Right atrium auricular region (tissue), 2 donors: Measurements from ENCODE around the gene MAPK6. TPM values are rescaled to one million over a fixed set of nuclear protein-coding genes. Genes with fewer than 3 reads are reported as not detected.

Source experiments
- DNase-seq: peaks from one replicate; pipeline ENCODE4 v3.0.0-alpha.2; 2019; ENCODE audit warnings: low spot score
- H3K27ac ChIP-seq, 2 donors: fragments of 200-600 bp; sonication (generic); 1 replicate in 1 of 2; 2 replicates in 1 of 2; pipeline ENCODE4 v1.5.1; 2016 to 2019
- H3K27me3 ChIP-seq, 2 donors: fragments of 200-600 bp; sonication (generic); one replicate each; pipeline versions ENCODE4 v1.5.1 to v1.6.0; 2017 to 2019
- H3K36me3 ChIP-seq: fragments of 200-600 bp; sonication (generic); one replicate; pipeline ENCODE4 v1.5.1; 2016
- H3K4me1 ChIP-seq, 2 donors: fragments of 200-600 bp; sonication (generic); one replicate each; pipeline versions ENCODE4 v1.5.1 to v1.6.0; 2017 to 2019
- H3K4me3 ChIP-seq, 2 donors: fragments of 200-600 bp; sonication (generic); 1 replicate in 1 of 2; 2 replicates in 1 of 2; pipeline ENCODE4 v1.5.1; 2017 to 2019; ENCODE audit warnings: mild to moderate bottlenecking in 1 of 2, moderate library complexity in 1 of 2
- H3K9me3 ChIP-seq, 2 donors: fragments of 200-600 bp; sonication (generic); one replicate each; pipeline ENCODE4 v1.5.1; 2019
- CTCF ChIP-seq, 2 donors: fragments of 200-600 bp; sonication (generic); IDR thresholded peaks; one replicate each; pipeline ENCODE4 v1.5.1; 2019; ENCODE audit warnings: antibody characterized with exemption in 2 of 2
- total RNA-seq, 2 donors: library from RNA; depleted of rRNA; stranded (reverse); fragments of >200 nt; gene quantifications; one replicate each; pipeline ENCODE4 v1.1.0, GENCODE V29; 2016

Gene MAPK6
- total RNA-seq, 2 donors from 2014 or later = 11.6 to 13.4 TPM

DNA sequence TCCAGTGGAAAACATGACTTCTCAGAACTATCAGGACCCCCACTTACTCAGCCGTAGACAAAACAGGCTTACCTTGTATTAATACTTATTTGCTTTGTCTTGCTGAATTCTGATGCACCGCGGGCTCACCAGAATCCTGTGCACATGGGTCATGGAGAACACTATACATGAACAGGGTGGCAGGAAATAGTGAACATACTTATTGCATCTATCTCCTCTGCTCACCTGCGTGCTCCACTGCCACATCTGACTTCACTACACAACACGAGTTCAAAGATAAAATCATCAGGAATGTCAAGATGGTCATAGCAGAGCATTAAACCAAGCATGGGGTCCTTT lies 10.7 kb upstream of the MAPK6 start:
- Histone ChIP-seq H3K27ac (no peak overlapping the region), H3K36me3 (no peaks in the 10 kb centered on the region), H3K4me3 (no peak overlapping the region), H3K27me3 (no peaks in the 10 kb centered on the region), H3K9me3 (no peaks in the 10 kb centered on the region), H3K4me1 (peaks cover 0 to 24% of the 10 kb centered on the region in 2 donors)
- TF ChIP-seq CTCF (IDR thresholded peaks at IDR 0.05) = no peak
- peak; percentile 11 for DNase-seq

DNA sequence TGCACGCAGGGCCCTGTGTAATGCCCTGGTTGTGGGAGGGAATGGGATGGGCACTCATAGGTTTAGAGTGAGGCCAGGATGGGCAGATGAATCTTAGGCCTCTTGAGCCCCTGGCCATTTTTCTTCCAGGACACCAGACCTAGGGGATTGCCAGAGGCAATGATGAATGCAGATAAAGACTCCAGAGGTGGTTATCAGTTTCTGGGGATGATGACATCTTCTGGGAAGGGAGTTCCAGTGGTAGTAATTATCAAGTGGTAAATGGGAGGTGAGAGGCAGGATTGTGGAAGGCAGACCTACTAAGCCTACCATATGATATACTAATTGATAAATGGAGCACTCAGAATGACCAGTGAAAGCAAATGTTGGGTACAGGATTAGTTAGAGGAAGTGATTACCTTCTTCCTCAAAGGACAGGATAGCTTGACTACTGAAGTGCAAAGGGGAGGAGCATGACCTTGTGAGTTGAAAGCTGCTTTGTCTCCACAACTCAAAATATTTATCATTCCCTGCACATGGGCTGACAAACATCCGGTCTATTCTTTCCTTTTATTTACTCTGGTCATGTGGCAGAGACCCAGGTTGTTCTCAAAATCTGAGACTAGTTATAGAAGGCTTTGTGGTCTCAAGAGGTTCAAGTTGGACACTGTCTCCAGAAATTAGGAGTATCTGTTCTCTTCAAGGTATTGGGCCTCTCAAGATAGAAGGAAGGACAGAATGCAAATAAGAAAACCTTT lies 10.2 kb upstream of the MAPK6 start:
- Histone ChIP-seq H3K27ac (no peak overlapping the region), H3K27me3 (no peaks in the 10 kb centered on the region), H3K36me3 (no peaks in the 10 kb centered on the region), H3K9me3 (no peaks in the 10 kb centered on the region), H3K4me1 (peaks cover 0 to 27% of the 10 kb centered on the region in 2 donors), H3K4me3 (no peak overlapping the region)
- DNase-seq = no peak
- TF ChIP-seq CTCF (IDR thresholded peaks at IDR 0.05) = no peak

DNA sequence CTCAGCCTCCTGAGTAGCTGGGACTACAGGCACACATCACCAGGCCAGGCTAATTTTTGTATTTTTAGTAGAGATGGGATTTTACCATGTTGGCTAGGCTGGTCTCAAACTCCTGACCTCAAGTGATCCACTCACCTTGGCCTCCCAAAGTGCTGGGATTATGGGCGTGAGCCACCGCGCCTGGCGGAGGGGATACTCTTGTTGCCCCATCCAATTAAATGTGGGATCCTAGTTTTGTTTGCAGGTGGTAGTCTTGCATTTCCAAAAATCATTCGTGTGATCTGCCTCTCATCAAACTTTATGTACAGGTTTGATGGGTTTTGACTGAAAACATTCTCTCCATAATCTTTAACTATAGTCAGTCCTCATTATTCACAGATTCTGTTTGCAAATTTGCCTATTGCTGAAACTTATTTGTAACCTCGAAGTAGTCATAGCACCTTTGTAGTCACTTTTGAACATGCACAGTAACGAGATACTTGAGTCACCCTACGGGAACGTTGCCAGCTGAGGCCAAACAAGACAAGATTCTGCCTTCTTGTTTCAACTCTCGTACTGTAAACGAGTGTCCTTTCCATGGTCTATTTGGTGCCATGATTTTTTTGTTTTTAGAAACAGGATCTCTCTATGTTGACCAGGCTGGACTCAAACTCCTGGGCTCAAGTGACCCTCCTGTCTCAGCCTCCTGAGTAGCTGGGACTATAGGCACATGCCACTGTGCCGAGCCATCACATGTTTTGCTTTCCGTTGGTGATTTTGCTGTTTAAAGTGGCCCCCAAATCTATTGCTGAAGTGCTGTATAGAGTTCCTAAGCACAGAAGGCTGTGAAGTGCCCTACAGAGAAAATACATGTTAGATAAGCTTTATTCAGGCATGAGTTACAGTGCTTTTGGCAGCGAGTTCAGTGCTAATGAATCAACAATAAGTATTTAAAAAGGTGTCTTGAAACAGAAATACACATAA lies 8.1 kb upstream of the MAPK6 start:
- peaks cover 0 to 25% of the 10 kb centered on the region in 2 donors for H3K4me1 ChIP-seq
- no peak for TF ChIP-seq CTCF (IDR thresholded peaks at IDR 0.05)
- H3K27ac ChIP-seq = no peak overlapping the region

GRCh38 chr15:52011711-52012144 lies 7.3 kb upstream of the MAPK6 start:
- no peaks in the 10 kb centered on the region for H3K9me3 ChIP-seq
- H3K4me3 ChIP-seq = no peak overlapping the region
- H3K27me3 ChIP-seq = no peaks in the 10 kb centered on the region
- TF ChIP-seq CTCF (IDR thresholded peaks at IDR 0.05) = no peak
- no peak for DNase-seq
- H3K4me1 ChIP-seq = peaks cover 0 to 19% of the 10 kb centered on the region in 2 donors
- H3K27ac ChIP-seq = no peak overlapping the region
- no peaks in the 10 kb centered on the region for H3K36me3 ChIP-seq

More for the DNA sequence above, 8.1 kb upstream of the MAPK6 start:
- Histone ChIP-seq H3K9me3 (no peaks in the 10 kb centered on the region), H3K27me3 (no peaks in the 10 kb centered on the region), H3K4me3 (no peak overlapping the region), H3K36me3 (no peaks in the 10 kb centered on the region)
- DNase-seq = peak; percentile 36

- no peak for TF ChIP-seq CTCF (IDR thresholded peaks at IDR 0.05)
- no peak overlapping the region for H3K4me3 ChIP-seq
- H3K27me3 ChIP-seq = no peaks in the 10 kb centered on the region
- DNase-seq = no peak
- H3K36me3 ChIP-seq = no peaks in the 10 kb centered on the region
- H3K9me3 ChIP-seq = no peaks in the 10 kb centered on the region
- H3K27ac ChIP-seq = no peak overlapping the region
- H3K4me1 ChIP-seq = peaks cover 0 to 14% of the 10 kb centered on the region in 2 donors
These were observed 6.8 kb upstream of the MAPK6 start for GRCh38 chr15:52012210-52012609.
